ENCODE measurements around the gene EDIL3. TPM values are rescaled to one million over a fixed set of nuclear protein-coding genes. Genes with fewer than 3 reads are reported as not detected.

EDIL3 gene
- total RNA-seq, 1 experiment from 2014 or later: 17.6 TPM

- Histone ChIP-seq H3K4me1 (ENCODE audit: control insufficient read depth, insufficient read depth, low read length) (no peaks in the 10 kb centered on the region), H3K4me3 (ENCODE audit: low read depth in 2 of 2, low read length in 2 of 2) (no peak overlapping the region), H3K27me3 (ENCODE audit: control insufficient read depth, insufficient read depth, low read length) (no peaks in the 10 kb centered on the region), H3K27ac (ENCODE audit: low read length) (no peak overlapping the region), H3K9me3 (ENCODE audit: control insufficient read depth, insufficient read depth, low read depth, low read length) (no peaks in the 10 kb centered on the region), H3K36me3 (ENCODE audit: control insufficient read depth, insufficient read depth, low read length) (no peaks in the 10 kb centered on the region)
- in situ Hi-C loops (cut with HindIII; ENCODE audit: low pct_unique_long_range_greater_than_20kb, low sequenced_read_pairs): no loop called here
- CTCF ChIA-PET: no interaction called here
- no peak for TF ChIP-seq REST (IDR thresholded peaks at IDR 0.05; ENCODE audit: insufficient read depth in 1 of 2, low read depth in 2 of 2, low read length in 1 of 2)
- TF ChIP-seq POLR2AphosphoS5 (IDR thresholded peaks at IDR 0.05; ENCODE audit: low read depth, low read length): no peak
- TF ChIP-seq SIN3A (IDR thresholded peaks at IDR 0.05; ENCODE audit: borderline replicate concordance, insufficient read depth, low read depth, low read length): no peak
- TF ChIP-seq CTCF (IDR thresholded peaks at IDR 0.05): no peak
- no peak for TF ChIP-seq TCF7L2 (IDR thresholded peaks at IDR 0.05; ENCODE audit: low read depth, low read length)
- DNase-seq (ENCODE audit: low read depth, low spot score) (no peak), ATAC-seq (0 out of 2 replicates have a peak, but pooled peaks have one; percentile 58)
- BruUV-seq (replicated peaks): no TSS peak
- POLR2A ChIA-PET: no interaction called here
- intact Hi-C loops (cut with micrococcal nuclease; ENCODE audit: unreplicated experiment): no loop called here
Observed at GRCh38 chr5:84218546-84218945, 166.1 kb downstream of the EDIL3 start.

DNA sequence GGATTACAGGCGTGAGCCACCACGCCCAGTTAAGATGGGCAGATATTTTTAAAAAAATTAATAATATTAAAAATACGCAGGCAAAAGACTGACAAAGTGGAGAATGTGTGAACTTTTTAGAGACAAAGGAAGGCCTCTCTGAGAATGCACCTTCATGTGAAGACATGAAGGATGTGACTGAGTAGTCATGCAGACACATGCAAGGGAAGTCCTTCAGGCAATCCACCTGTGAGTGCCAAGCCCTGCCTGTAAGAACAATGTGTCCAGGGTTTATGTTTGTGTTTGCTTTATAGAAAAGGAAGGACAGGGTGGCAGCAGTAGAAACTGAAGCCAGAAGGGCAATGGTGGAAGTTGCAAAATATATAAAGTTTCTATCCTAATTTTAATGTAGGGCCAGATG, 169.2 kb downstream of the EDIL3 start:
- no peak for DNase-seq (ENCODE audit: low read depth, low spot score)

More for the DNA sequence above, 169.2 kb downstream of the EDIL3 start:
- H3K9me3 ChIP-seq (ENCODE audit: control insufficient read depth, insufficient read depth, low read depth, low read length): no peaks in the 10 kb centered on the region
- BruUV-seq (replicated peaks): no TSS peak
- H3K36me3 ChIP-seq (ENCODE audit: control insufficient read depth, insufficient read depth, low read length): no peaks in the 10 kb centered on the region
- no peak overlapping the region for H3K4me3 ChIP-seq (ENCODE audit: low read depth in 2 of 2, low read length in 2 of 2)
- in situ Hi-C loops (cut with HindIII; ENCODE audit: low pct_unique_long_range_greater_than_20kb, low sequenced_read_pairs) (no loop called here), intact Hi-C loops (cut with micrococcal nuclease; ENCODE audit: unreplicated experiment) (no loop called here)
- no peak for ATAC-seq
- no peak overlapping the region for H3K27ac ChIP-seq (ENCODE audit: low read length)
- TF ChIP-seq POLR2AphosphoS5 (IDR thresholded peaks at IDR 0.05; ENCODE audit: low read depth, low read length) (no peak), CTCF (IDR thresholded peaks at IDR 0.05) (no peak), SIN3A (IDR thresholded peaks at IDR 0.05; ENCODE audit: borderline replicate concordance, insufficient read depth, low read depth, low read length) (no peak), TCF7L2 (IDR thresholded peaks at IDR 0.05; ENCODE audit: low read depth, low read length) (no peak), REST (IDR thresholded peaks at IDR 0.05; ENCODE audit: insufficient read depth in 1 of 2, low read depth in 2 of 2, low read length in 1 of 2) (no peak)
- ChIA-PET CTCF (no interaction called here), POLR2A (no interaction called here)
- no peaks in the 10 kb centered on the region for H3K27me3 ChIP-seq (ENCODE audit: control insufficient read depth, insufficient read depth, low read length)
- H3K4me1 ChIP-seq (ENCODE audit: control insufficient read depth, insufficient read depth, low read length): no peaks in the 10 kb centered on the region
